HG03439 (cell line): ENCODE measurements around the gene FUT2.

Experiments used
- ATAC-seq: cut with Tn5 transposase; IDR thresholded peaks from one replicate; pipeline ENCODE4 v1.9.1; 2021; ENCODE audit warnings: mild to moderate bottlenecking, moderate library complexity; ENCODE audit not compliant: unreplicated experiment

FUT2 gene

GRCh38 chr19:48724796-48725753 lies 29.3 kb downstream of the FUT2 start:
- no peak for ATAC-seq

DNA sequence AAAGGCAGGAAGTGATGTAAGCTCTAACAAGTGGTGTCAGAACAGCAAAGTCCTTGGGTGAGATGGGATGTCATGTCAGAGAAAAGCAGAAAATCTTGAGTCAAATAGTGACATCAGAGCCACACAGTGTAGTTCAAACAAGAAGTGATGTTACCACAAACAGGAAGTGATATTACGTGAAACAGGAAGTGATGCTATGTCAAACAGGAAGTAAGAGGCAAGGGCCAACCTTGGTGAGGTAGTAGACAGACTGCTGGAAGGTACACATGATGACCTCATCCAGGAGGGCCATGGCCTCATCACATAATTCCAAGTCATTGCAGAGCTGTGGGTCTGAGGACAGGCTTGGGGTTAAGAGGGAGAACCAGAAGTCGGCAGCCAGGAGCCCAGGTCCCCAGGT lies 30.8 kb downstream of the FUT2 start:
- no peak for ATAC-seq

DNA sequence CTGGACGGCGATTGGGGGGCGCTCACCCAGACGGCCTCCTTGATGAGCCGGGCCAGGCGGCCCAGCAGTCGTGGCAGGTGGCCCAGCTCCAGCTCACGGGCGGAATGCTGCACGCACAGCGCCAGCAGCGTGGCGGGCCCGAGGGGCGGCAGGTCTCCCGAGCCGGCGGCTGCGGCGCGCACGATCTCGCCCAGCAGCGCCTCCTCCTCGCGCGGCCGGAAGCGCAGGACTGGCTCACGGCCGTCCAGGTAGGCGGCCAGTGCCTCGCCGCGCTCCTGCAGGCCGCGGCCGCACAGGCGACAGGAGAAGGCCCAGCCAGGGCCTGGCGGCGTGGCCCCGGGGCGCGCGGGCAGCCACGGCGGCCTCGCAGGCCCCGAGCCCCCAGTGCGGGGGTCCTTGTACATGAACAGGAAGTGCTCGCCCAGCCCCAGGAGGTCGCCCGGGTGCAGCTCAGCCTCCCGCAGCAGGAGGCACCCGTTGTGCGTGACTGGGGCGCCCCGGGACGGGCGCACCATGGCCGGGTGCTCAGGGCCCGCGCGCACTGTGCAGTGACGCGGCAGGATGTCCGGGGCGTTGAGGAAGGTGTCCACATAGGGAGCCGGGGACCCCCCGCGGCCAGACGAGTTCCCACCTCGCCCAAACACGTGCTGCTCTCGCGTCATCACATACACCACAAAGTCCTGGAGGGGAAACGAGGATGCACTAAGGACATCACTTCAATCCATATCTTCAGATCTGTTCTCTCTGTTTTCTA lies 33.3 kb downstream of the FUT2 start:
- no peak for ATAC-seq

- ATAC-seq = no peak
Observed at GRCh38 chr19:48731452-48731851, 35.7 kb downstream of the FUT2 start.

GRCh38 chr19:48734625-48735024 lies 38.9 kb downstream of the FUT2 start:
- no peak for ATAC-seq

DNA sequence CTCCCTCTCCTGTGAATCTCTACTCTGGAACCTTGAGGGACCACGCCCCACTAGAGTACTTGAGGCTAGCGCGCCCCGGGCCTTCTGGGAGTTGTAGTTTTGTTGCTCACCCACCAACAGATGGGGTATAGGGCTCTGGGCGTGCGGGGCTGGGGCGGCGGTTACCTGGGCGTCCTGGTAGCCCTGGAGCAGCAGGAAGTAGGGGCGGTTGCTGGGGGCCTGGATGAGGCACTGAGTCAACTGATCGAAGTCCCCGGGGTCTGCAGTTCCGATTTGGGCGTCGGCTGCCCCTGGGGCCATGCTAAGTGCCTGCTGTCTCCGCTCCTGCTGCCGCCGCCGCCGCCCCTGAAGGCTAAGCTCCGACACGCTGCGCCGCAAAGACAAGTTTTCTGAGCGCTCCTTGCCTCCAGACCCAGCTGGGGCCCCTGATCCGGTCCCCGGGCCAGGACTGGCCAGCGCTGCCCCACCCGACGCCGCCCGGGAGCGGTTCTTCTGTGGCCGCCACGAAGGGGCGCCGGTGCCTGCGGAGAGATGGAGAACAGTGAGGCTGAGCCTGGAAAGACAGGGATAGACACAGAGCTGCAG lies 39.4 kb downstream of the FUT2 start:
- no peak for ATAC-seq

- no peak for ATAC-seq
Observed at GRCh38 chr19:48737360-48737998, 41.7 kb downstream of the FUT2 start.

DNA sequence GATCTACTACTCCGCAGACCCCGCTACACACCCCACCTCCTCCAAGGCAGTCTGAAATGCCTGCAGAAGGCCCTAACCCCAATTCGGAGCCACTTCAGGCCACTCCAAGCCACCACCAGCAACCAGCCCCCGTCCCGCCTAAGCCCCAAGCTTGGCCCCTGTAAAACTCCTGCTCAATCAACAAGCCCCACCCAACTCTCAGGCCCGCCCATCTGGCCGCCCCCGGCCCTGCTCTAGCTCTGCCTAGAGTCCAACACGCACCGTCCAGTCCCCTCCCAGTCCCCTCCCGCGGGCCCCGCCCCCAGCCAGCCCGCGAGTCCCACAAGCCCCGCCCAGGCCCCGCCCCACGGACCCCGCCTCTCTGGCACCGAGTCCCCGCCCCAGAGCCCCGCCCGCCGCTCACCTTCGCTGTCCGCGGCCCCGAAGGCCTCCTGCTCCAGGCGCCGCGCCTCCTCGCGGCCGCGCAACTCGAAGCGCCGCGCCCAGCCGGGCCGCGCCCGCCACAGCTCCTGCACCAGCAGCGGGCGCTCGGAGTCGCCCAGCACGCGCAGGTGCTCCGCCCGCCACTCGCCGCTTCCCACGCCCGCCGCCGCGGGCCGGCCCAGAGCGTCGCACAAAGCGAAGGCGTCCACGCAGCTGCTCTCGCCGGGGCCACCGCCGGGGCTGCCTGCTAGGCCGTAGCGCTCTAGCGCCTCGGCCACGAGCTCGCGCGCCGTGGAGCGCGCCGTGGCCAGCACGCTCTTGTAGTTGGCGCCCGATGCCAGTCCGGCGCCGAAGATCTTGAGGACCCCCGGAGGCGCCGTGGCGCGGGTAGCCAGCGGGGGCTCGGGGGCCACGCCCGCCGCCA lies 43.0 kb downstream of the FUT2 start:
- ATAC-seq = peak; percentile 82

GRCh38 chr19:48739404-48740163 lies 43.8 kb downstream of the FUT2 start:
- ATAC-seq = no peak

GRCh38 chr19:48740164-48740972 lies 44.6 kb downstream of the FUT2 start, which contains the start of gene RASIP1:
Gene RASIP1 (minus strand): TSS chr19:48740610. CDS start chr19:48740282, 328 bp downstream.
- ATAC-seq = no peak

DNA sequence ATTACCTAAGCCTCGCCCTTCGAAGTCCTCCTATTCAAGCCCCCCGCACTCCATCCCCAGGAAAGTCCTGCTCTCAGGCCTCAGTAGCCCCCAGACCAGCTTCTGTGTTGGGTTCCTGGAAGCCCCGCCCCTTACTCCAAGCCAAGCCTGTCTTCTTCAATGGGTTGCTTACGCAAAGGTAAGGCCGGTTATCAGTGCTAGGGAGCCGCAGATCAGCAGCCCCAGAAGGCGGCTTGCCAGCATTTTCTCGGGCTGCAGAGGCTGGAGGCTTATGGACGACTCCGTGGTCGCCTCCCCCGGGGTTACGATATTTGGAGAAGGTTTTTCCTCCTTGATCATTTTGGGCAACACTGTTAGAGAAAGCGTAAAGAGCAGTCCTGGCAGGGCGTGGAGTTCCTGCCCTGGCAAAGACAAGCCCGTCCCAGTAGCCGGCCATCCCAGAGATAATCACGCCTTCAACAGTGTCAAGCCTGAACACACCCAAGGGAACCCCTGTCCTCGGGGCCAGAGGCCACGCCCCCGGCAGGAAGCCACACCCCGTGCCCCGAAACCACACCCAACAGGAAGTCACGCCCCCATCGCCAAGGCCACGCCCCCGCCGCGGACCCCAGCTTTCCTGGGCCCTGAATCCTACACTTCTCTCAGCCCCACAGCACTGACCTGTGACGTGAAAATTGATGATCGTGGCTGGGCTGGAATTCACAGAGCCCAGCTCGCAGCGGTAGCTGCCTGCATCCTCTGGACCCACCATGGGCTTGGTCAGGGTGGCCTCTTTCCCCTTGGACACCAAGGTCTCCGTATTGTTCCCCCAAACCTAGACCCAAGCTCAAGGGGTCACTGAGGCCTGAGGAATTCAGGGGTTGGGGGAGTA lies 45.6 kb downstream of the FUT2 start:
- ATAC-seq = no peak

- ATAC-seq = no peak
Observed at GRCh38 chr19:48742096-48742495, 46.3 kb downstream of the FUT2 start.

DNA sequence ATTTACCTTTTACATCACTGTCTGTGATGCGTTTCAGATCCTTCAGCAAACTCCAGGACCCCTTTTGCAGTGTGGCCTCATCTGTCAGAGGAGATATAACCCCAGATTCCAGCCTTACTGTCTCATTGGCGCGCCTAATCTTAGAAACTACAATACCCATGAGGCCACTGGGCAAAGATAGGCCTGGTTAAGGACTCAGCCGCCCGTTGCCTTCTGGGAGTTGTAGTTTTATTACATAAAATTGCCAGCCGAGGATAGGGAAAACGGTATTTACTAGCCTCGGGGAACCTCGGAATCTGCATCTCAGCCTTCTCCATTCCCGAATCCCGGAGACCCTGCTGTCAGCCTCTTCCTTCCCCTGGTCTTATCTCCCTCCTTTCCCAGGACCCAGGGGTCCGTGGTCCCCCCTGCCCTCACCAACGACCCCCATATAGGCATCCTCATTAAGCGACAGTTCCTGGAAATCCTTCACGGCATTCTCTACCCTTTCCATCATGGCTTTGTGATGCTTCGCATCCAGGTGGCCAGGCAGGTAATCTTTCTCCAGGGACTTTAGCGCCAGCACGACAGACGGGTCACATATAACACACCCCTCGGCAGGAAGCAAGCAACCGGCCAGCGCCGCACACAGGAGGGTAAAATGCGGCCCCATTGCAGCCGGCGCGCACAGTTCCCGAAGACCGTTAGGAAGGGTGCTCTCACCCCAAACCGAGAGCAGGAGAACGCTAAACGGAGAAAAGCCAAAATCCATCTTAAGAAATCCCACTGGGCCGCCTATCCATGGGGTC lies 49.6 kb downstream of the FUT2 start:
- no peak for ATAC-seq

GRCh38 chr19:48746110-48746509 lies 50.3 kb downstream of the FUT2 start:
- no peak for ATAC-seq

DNA sequence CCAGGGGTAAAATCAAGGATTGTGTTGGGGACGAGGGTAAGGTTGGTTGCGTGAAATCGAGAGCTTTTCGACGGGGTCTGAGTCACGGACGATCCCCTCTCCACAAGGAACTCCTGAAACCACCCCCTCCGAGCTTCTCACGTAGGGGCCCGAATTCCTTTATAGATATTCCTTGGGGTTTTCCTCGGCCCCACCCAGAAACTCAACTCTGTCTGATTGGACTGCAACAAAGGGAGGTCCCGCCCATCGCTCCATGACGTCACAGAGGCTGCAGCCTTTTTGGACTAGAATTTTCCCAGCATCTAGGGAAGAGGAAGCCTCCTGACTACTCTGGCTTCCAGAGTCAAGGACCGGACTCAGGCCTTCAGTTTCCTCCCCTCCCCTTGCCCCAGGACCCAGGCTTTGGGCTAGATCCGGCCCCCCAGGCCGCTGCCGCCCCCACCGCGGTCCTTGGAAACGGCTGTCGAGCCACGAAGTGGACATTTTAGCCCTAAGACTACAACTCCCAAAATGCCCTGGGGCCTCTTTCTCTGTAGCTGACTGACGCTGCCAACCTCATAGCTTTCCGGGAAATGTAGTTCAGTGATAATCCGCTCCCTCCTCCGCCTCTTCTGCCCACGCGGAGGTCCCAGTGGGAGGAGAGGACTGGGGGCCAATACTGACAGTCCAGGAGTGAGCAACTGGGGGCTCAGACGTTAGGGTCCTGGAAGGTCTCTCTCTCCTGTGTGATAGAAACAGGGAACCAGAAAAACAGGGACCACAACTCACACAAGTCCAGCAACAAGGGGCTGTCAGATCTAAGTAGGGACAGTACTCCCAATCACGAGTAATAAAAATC lies 51.2 kb downstream of the FUT2 start, which contains the start of gene IZUMO1:
Gene IZUMO1, minus strand, starts transcription at position 172 of the 838 bp plus-strand sequence. CDS start 1,050 bp downstream, outside the sequence.
- no peak for ATAC-seq
